Inferior parietal cortex (tissue), 1 donor: ENCODE measurements around the gene EPHA1.

ENCODE experiments used
- DNase-seq: peaks from one replicate; pipeline ENCODE4 v3.0.0-alpha.2; 2016; ENCODE audit errors: extremely low spot score

The EPHA1 gene

GRCh38 chr7:143374561-143374960 lies 34.1 kb downstream of the EPHA1 start:
- no peak for DNase-seq

DNA sequence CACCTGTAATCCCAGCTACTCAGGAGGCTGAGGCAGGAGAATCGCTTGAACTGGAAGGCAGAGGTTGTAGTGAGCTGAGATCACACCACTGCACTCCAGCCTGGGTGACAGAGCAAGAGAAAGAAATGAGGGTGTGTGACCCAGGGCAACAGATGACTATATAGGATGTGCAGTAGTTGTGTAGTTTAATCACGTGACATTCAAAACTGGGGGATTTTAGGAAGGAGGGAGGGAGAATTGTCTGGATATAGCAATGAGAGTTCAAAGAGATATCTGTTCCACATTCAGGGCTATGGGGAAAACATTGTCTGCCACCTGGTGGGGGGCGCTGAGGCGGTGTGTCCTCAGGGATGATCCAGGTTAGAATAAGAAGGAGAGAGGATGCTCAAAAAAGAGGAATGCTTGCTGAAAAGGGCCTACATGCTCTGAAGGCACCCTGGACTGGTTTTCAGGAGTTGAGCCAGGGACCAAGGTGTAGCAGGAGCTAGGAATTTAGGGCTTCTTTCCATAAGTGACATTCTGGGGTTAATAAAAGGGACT lies 35.3 kb downstream of the EPHA1 start:
- no peak for DNase-seq

DNA sequence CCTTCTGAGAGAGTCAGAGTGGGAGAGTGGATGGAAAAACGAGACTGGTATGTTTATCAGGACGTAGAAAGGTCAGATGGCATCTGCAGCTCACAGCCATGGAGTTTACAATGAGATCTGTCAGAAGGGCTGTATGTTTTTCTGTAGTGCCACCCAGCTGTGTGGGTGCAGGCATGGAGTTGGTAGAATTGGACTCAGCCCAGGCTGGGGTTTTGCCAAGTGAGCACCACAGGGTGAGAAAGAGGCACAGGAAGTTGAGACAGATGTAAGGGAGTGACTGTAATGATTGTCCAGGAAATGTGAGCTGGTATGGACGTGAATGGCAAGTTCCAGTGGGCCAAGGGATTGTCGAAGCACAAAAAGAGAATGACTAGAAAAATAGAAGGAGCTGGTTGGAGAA lies 36.6 kb downstream of the EPHA1 start:
- peak; percentile 82 for DNase-seq

- DNase-seq, result no peak
Observed at GRCh38 chr7:143369678-143370651, 38.7 kb downstream of the EPHA1 start.

- no peak for DNase-seq
Observed at GRCh38 chr7:143368387-143368786, 40.3 kb downstream of the EPHA1 start.

DNA sequence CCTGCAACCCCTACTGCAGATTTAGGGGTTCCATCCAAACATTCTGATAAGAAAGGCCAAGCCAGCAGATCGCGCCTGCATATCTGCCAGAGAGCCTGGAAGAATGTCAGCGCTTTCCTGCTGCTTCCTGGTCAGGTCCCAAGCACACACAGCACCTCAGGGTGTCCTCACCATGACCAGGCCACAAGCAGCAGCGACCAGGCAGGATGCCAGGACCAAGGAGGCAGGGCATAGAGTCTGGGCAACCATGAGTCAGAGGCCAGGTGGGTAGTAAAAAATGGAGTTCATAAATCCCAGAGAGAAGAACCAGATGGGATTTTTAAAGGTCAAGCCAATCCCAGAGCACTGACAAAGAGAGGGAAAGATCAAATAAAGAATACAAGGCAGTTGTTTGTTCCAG lies 40.7 kb downstream of the EPHA1 start:
- DNase-seq, result no peak

- DNase-seq, result no peak
Observed at GRCh38 chr7:143363016-143363937, 45.4 kb downstream of the EPHA1 start.

GRCh38 chr7:143362131-143363015 lies 46.3 kb downstream of the EPHA1 start, which contains the start of gene FAM131B:
FAM131B (minus strand) TSS chr7:143362713; CDS start chr7:143362603, 110 bp downstream.
- DNase-seq, result no peak

GRCh38 chr7:143361552-143362130 lies 47.0 kb downstream of the EPHA1 start:
- DNase-seq, result no peak

- no peak for DNase-seq
Observed at GRCh38 chr7:143360788-143361551, 47.7 kb downstream of the EPHA1 start.

- no peak for DNase-seq
Observed at GRCh38 chr7:143359771-143360353, 48.8 kb downstream of the EPHA1 start.

- no peak for DNase-seq
Observed at GRCh38 chr7:143358626-143359025, 50.0 kb downstream of the EPHA1 start.

DNA sequence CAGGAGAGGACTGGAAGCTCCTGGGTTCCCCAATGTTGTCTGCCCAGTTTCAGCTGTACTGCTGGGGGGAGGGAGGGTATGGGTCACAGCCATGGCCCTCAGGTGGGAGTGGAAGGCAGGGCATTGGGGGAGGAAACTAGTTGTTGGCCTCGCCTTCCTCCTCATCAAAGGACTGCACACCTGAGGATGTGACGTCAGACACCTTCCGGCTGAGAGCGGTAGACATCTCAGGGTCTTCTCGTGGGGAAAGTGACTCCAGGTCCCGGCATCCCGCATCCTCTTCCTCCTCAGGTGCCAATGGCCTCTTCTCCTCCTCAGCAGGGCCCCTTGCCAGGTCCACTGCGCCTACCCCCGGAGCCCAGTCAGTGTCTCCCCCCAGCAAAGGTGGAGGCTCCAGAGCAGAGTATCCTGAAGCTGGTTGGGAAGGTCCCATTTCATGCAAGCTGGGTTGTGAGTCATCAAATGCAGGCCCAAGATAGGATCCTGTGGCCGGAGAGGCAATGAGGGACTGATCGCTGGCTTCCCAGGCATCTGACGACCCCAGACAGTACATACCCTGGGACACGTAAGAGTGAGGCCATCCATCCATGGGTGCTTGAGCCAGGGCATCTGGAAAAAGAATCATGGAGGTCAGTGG lies 52.1 kb downstream of the EPHA1 start:
- DNase-seq, result no peak

- DNase-seq, result no peak
Observed at GRCh38 chr7:143355450-143356385, 52.9 kb downstream of the EPHA1 start.

DNA sequence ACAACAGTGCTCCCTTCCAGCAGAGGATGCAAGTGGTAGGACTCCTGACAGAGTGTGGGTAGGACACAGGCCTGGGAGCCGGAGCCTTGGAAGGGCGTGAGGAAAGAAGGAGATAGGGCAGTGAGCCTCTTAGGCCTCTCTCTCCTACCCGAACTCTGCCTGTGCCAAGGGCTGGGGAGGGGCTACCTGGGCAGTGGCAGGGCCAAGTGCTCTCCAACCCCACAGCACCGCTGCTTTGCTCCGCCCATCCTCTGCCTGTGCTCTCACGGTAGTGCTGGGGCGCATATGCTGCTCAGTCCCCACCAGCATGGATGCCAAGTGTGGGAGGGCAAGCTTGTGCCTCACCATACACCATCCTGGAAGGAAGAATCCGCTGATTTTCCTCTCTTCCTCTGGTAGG lies 53.7 kb downstream of the EPHA1 start:
- DNase-seq, result no peak

- no peak for DNase-seq
Observed at GRCh38 chr7:143354376-143354775, 54.3 kb downstream of the EPHA1 start.

DNA sequence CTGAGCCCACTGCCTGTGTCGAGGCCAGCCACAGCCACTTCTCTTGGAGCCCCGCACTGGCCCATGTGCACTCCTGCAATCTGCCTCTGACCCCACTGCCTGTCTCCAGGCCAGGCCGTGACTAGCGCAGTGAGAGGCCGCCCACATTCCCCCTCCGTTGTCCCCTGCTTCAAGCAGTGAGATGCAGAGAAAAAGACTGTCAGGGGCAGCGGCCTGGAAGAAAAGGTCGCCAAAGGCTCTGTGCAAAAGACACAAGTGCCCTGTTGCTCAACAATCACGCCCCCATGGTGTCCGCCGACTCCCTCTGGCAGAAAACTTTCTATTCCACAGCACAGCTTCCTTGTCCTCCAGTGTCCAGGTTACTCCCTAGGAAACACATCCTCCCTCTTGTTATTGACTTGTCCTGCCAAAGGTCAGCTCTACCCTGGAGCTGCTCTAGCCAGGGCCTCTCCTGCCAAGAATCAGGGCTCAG lies 56.1 kb downstream of the EPHA1 start:
- no peak for DNase-seq

DNA sequence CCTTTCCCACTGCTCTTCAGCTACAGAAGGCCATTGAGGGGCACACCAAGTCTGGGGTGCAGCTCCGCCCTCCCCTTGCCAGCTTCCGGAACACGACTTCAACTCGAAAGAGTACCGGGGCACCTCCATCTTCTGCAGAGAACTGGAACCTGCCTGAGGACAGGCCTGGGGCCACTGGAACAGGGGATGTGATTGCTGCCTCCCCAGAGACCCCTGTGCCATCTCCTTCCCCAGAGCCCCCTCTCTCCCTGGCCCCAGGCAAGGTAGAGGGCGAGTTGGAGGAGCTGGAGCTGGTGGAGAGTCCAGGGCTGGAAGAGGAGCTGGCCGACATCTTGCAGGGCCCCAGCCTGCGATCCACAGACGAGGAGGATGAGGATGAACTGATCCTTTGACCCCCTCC lies 57.1 kb downstream of the EPHA1 start:
- no peak for DNase-seq
